Lower lobe of right lung (tissue), 2 donors: ENCODE results near the gene IGSF6. TPM values are rescaled to one million over a fixed set of nuclear protein-coding genes. Genes with fewer than 3 reads are reported as not detected.

Experiments used
- ATAC-seq, 2 donors: fragments of 200-7000 bp; cut with Tn5 transposase; one replicate each; pipeline ENCODE4 v1.9.1; 2020 to 2022; ENCODE audit warnings: mild to moderate bottlenecking in 2 of 2, moderate library complexity in 2 of 2
- DNase-seq: peaks from one replicate; pipeline ENCODE4 v3.0.0-alpha.2; 2020
- H3K27ac ChIP-seq: fragments of 200-600 bp; one replicate; pipeline ENCODE4 v1.8.0; 2022
- H3K27me3 ChIP-seq: fragments of 200-600 bp; one replicate; pipeline ENCODE4 v1.8.0; 2022; ENCODE audit warnings: low read depth
- H3K36me3 ChIP-seq: fragments of 200-600 bp; one replicate; pipeline ENCODE4 v1.8.0; 2022; ENCODE audit warnings: mild to moderate bottlenecking
- H3K4me1 ChIP-seq: fragments of 200-600 bp; one replicate; pipeline ENCODE4 v1.8.0; 2022
- H3K4me3 ChIP-seq: fragments of 200-600 bp; one replicate; pipeline ENCODE4 v1.8.0; 2022; ENCODE audit warnings: mild to moderate bottlenecking
- H3K9me3 ChIP-seq: fragments of 200-600 bp; one replicate; pipeline ENCODE4 v1.8.0; 2022
- CTCF ChIP-seq: fragments of 200-600 bp; IDR thresholded peaks from one replicate; pipeline ENCODE4 v1.8.0; 2022; ENCODE audit warnings: antibody characterized with exemption, mild to moderate bottlenecking
- intact Hi-C: fragments of 100-400 bp; cut with DNase I; formaldehyde crosslinking; loops from one replicate; pipeline ENCODE4 v1.11.0; 2022
- total RNA-seq: library from RNA; stranded (reverse); fragmentation: NEBNext Ultra II Directional; extraction: Animal tissue kit (Norgen Biotek cat#: 25700); gene quantifications from one replicate; pipeline ENCODE4 v1.2.1, GENCODE V29; 2021
- donor health status: DM: no; HTN: yes; CAD: no; lungs with severe emphysema.

The IGSF6 gene
- total RNA-seq, 1 donor from 2014 or later = 103 TPM

- Histone ChIP-seq H3K9me3 (no peaks in the 10 kb centered on the region), H3K27ac (no peak overlapping the region), H3K36me3 (no peaks in the 10 kb centered on the region), H3K27me3 (no peaks in the 10 kb centered on the region), H3K4me1 (peaks cover 12% of the 10 kb centered on the region), H3K4me3 (no peak overlapping the region)
- no peak for DNase-seq
- TF ChIP-seq CTCF = no peak
- intact Hi-C loops = no loop called here
- ATAC-seq = no peak
Observed at GRCh38 chr16:21592191-21592590, 60.2 kb downstream of the IGSF6 start.

- DNase-seq (no peak), ATAC-seq (no peak)
- Histone ChIP-seq H3K4me1 (peaks cover 12% of the 10 kb centered on the region), H3K27ac (no peak overlapping the region), H3K4me3 (no peak overlapping the region), H3K9me3 (no peaks in the 10 kb centered on the region), H3K27me3 (no peaks in the 10 kb centered on the region), H3K36me3 (no peaks in the 10 kb centered on the region)
- intact Hi-C loops = no loop called here
- TF ChIP-seq CTCF = no peak
Observed at GRCh38 chr16:21590796-21591195, 61.6 kb downstream of the IGSF6 start.

- peak in 1 of 2 donors; percentile 46 for ATAC-seq
- no peaks in the 10 kb centered on the region for H3K9me3 ChIP-seq
- no peak for DNase-seq
- H3K36me3 ChIP-seq = no peaks in the 10 kb centered on the region
- no peak overlapping the region for H3K27ac ChIP-seq
- H3K4me1 ChIP-seq = peaks cover 12% of the 10 kb centered on the region
- TF ChIP-seq CTCF = no peak
- H3K27me3 ChIP-seq = no peaks in the 10 kb centered on the region
- intact Hi-C loops = no loop called here
- H3K4me3 ChIP-seq = no peak overlapping the region
Observed at GRCh38 chr16:21590287-21590686, 62.1 kb downstream of the IGSF6 start.

GRCh38 chr16:21589551-21589950, 62.9 kb downstream of the IGSF6 start:
- intact Hi-C loops = no loop called here
- TF ChIP-seq CTCF = no peak
- H3K4me1 ChIP-seq = peaks cover 12% of the 10 kb centered on the region
- no peaks in the 10 kb centered on the region for H3K36me3 ChIP-seq
- ATAC-seq = no peak
- no peak for DNase-seq
- no peaks in the 10 kb centered on the region for H3K27me3 ChIP-seq
- no peak overlapping the region for H3K4me3 ChIP-seq
- no peaks in the 10 kb centered on the region for H3K9me3 ChIP-seq
- H3K27ac ChIP-seq = no peak overlapping the region

Other genes starting within 250 kb of the IGSF6 start
- gene METTL9, start 53.0 kb downstream of the IGSF6 start, total RNA-seq = 74.1 TPM
- 0.92 TPM for gene OTOA, start 11.4 kb upstream of the IGSF6 start, total RNA-seq
- gene NPIPB4, start 205.1 kb upstream of the IGSF6 start, total RNA-seq = 129 TPM